WTC11 (cell line): Measurements from ENCODE around the gene SYNC. TPM values are rescaled to one million over a fixed set of nuclear protein-coding genes. Genes with fewer than 3 reads are reported as not detected.

Experiments used
- ATAC-seq: fragments of 200-7000 bp; cut with Tn5 transposase; 2 replicates; pipeline ENCODE4 v1.10.0; 2021; ENCODE audit warnings: mild to moderate bottlenecking, moderate library complexity
- CTCF ChIA-PET: fragments of 300-600 bp; sonication (Branson Sonifier 250); formaldehyde crosslinking; loops from one replicate; lab custom pipeline; 2021; ENCODE audit warnings: antibody characterized with exemption; lab: Charles Lee
- POLR2A ChIA-PET: fragments of 350-600 bp; sonication (Branson Sonifier 250); formaldehyde crosslinking; loops from one replicate; lab custom pipeline; 2021; ENCODE audit warnings: antibody characterized with exemption; lab: Charles Lee
- DNase-seq: peaks from one replicate; pipeline ENCODE4 v3.0.0; 2021; ENCODE audit warnings: low spot score
- H3K27ac Mint-ChIP-seq: 2 replicates; pipeline ENCODE4 v1.8.0; 2021; ENCODE audit warnings: mixed read lengths
- H3K27me3 Mint-ChIP-seq: 2 replicates; pipeline ENCODE4 v1.8.0; 2021; ENCODE audit warnings: low read depth, mild to moderate bottlenecking, moderate library complexity, mixed read lengths
- H3K36me3 Mint-ChIP-seq: 2 replicates; pipeline ENCODE4 v1.8.0; 2021; ENCODE audit warnings: mixed read lengths
- H3K4me1 Mint-ChIP-seq: 2 replicates; pipeline ENCODE4 v1.8.0; 2022; ENCODE audit warnings: mixed read lengths
- H3K4me3 Mint-ChIP-seq: 2 replicates; pipeline ENCODE4 v1.8.0; 2021; ENCODE audit warnings: mild to moderate bottlenecking, moderate library complexity, mixed read lengths
- H3K9me3 Mint-ChIP-seq: 2 replicates; pipeline ENCODE4 v1.8.0; 2021; ENCODE audit warnings: mixed read lengths
- AR ChIP-seq: fragments of 250-450 bp; sonication (Bioruptor Pico); IDR thresholded peaks from 2 replicates; pipeline ENCODE4 v1.9.0; 2021; ENCODE audit warnings: mild to moderate bottlenecking
- CBFB ChIP-seq: sonication (generic); formaldehyde crosslinking; IDR thresholded peaks from 2 replicates; pipeline ENCODE4 v1.8.1; 2022; ENCODE audit warnings: mild to moderate bottlenecking, low read depth, missing genetic modification reagents
- E2F4 ChIP-seq: sonication (generic); formaldehyde crosslinking; IDR thresholded peaks from 2 replicates; pipeline ENCODE4 v1.8.1; 2022; ENCODE audit warnings: low read depth, mild to moderate bottlenecking, moderate library complexity, missing genetic modification reagents, borderline replicate concordance
- FOXP4 ChIP-seq: sonication (generic); formaldehyde crosslinking; IDR thresholded peaks from 2 replicates; pipeline ENCODE4 v1.8.0; 2022; ENCODE audit warnings: mild to moderate bottlenecking, missing genetic modification reagents
- HMGXB4 ChIP-seq: sonication (generic); formaldehyde crosslinking; IDR thresholded peaks from 2 replicates; pipeline ENCODE4 v1.8.1; 2023; ENCODE audit warnings: mild to moderate bottlenecking, moderate library complexity, missing genetic modification reagents
- IRF2 ChIP-seq: sonication (generic); formaldehyde crosslinking; IDR thresholded peaks from 2 replicates; pipeline ENCODE4 v1.8.0; 2022; ENCODE audit warnings: low read depth, missing genetic modification reagents, borderline replicate concordance
- JUN ChIP-seq: sonication (generic); formaldehyde crosslinking; IDR thresholded peaks from 2 replicates; pipeline ENCODE4 v1.8.0; 2023; ENCODE audit warnings: mild to moderate bottlenecking, missing genetic modification reagents
- MLX ChIP-seq: sonication (generic); formaldehyde crosslinking; IDR thresholded peaks from 2 replicates; pipeline ENCODE4 v1.8.1; 2023; ENCODE audit warnings: mild to moderate bottlenecking, missing genetic modification reagents, moderate library complexity
- NFE2L1 ChIP-seq: sonication (generic); formaldehyde crosslinking; IDR thresholded peaks from 2 replicates; pipeline ENCODE4 v1.8.1; 2023; ENCODE audit warnings: missing genetic modification reagents
- USF2 ChIP-seq: sonication (generic); formaldehyde crosslinking; IDR thresholded peaks from 2 replicates; pipeline ENCODE4 v1.8.1; 2023; ENCODE audit warnings: mild to moderate bottlenecking, missing genetic modification reagents, moderate library complexity
- ZNF219 ChIP-seq: sonication (generic); formaldehyde crosslinking; IDR thresholded peaks from 2 replicates; pipeline ENCODE4 v1.8.0; 2023; ENCODE audit warnings: missing genetic modification reagents, mild to moderate bottlenecking, borderline replicate concordance
- ZNF423 ChIP-seq: fragments of 250-450 bp; sonication (Bioruptor Pico); IDR thresholded peaks from 2 replicates; pipeline ENCODE4 v2.1.2; 2022; ENCODE audit warnings: mild to moderate bottlenecking, moderate library complexity
- ZNF512 ChIP-seq: sonication (generic); formaldehyde crosslinking; IDR thresholded peaks from 2 replicates; pipeline ENCODE4 v1.8.1; 2022; ENCODE audit warnings: missing genetic modification reagents, borderline replicate concordance
- total RNA-seq: library from RNA; stranded (reverse); gene quantifications from 3 replicates; pipeline ENCODE4 v1.2.3, GENCODE V29; 2021

Gene SYNC
- total RNA-seq, 1 experiment from 2014 or later, result 0.09 TPM

- TF ChIP-seq USF2, result no peak
- TF ChIP-seq CBFB, result no peak
- no peak for TF ChIP-seq ZNF512
- TF ChIP-seq E2F4 (CRISPR knock-in tag), result no peak
- no peak for TF ChIP-seq NFE2L1 (CRISPR knock-in tag)
- TF ChIP-seq FOXP4, result no peak
- TF ChIP-seq JUN (CRISPR knock-in tag), result no peak
- no peak for TF ChIP-seq AR (CRISPR knock-in tag)
- no peak for TF ChIP-seq ZNF219 (CRISPR knock-in tag)
- TF ChIP-seq MLX (CRISPR knock-in tag), result no peak
- TF ChIP-seq, all 79 proteins: peak for 0
- no peaks in the 10 kb centered on the region for H3K27me3 Mint-ChIP-seq
- ATAC-seq (no peak), DNase-seq (no peak)
- H3K36me3 Mint-ChIP-seq, result peaks cover 28% of the 10 kb centered on the region
- no peaks in the 10 kb centered on the region for H3K4me1 Mint-ChIP-seq
- ChIA-PET CTCF (no interaction called here), POLR2A (no interaction called here)
- H3K9me3 Mint-ChIP-seq, result no peaks in the 10 kb centered on the region
- H3K4me3 Mint-ChIP-seq, result no peak overlapping the region
- peak overlapping the region; percentile 57 for H3K27ac Mint-ChIP-seq
Observed at GRCh38 chr1:32686387-32686786, 16.2 kb downstream of the SYNC start.

GRCh38 chr1:32685498-32685897, 17.1 kb downstream of the SYNC start:
- Mint-ChIP-seq H3K9me3 (no peaks in the 10 kb centered on the region), H3K36me3 (peaks cover 37% of the 10 kb centered on the region), H3K4me1 (no peaks in the 10 kb centered on the region), H3K27me3 (no peaks in the 10 kb centered on the region), H3K4me3 (no peak overlapping the region), H3K27ac (no peak overlapping the region)
- ChIA-PET CTCF (no interaction called here), POLR2A (no interaction called here)
- TF ChIP-seq HMGXB4 (no peak), ZNF423 (CRISPR knock-in tag) (no peak), IRF2 (CRISPR knock-in tag) (no peak)
- ATAC-seq, result no peak
- DNase-seq, result no peak
